Frontal cortex (tissue), 4 donors: ENCODE measurements around the gene TMEM121. TPM values are rescaled to one million over a fixed set of nuclear protein-coding genes. Genes with fewer than 3 reads are reported as not detected.

Experiments
- DNase-seq, 2 donors: peaks; one replicate each; pipeline ENCODE4 v3.0.0; 2012; ENCODE audit warnings: low spot score in 2 of 2
- FAIRE-seq: peaks from 2 replicates; lab custom pipeline; 2012; peaks lifted over from hg19 to GRCh38; lab: Jason Lieb, UNC
- total RNA-seq: library from RNA; depleted of rRNA; stranded (reverse); fragments of >200 nt; gene quantifications from one replicate; pipeline ENCODE4 v1.2.3, GENCODE V29; 2014
- donor health status: control.
- donor health status: control.
- donor health status: control.

The TMEM121 gene
- total RNA-seq, 1 donor from 2014 or later = 24.5 TPM

GRCh38 chr14:105486163-105486973, 40.0 kb upstream of the TMEM121 start, which contains the start of gene CRIP1:
TSS of gene CRIP1 (plus strand) at chr14:105486886. CDS start at chr14:105487260, 374 bp downstream.
- no peak for FAIRE-seq

GRCh38 chr14:105486974-105487448, 39.4 kb upstream of the TMEM121 start:
- no peak for FAIRE-seq
- no peak for DNase-seq

More at GRCh38 chr14:105486163-105486973, 40.0 kb upstream of the TMEM121 start, which contains the start of gene CRIP1:
- no peak for DNase-seq

- DNase-seq = no peak
These were observed 38.9 kb upstream of the TMEM121 start for GRCh38 chr14:105487449-105487985.

GRCh38 chr14:105487986-105488777, 38.2 kb upstream of the TMEM121 start:
- DNase-seq (no peak), FAIRE-seq (no peak)

More at GRCh38 chr14:105487449-105487985, 38.9 kb upstream of the TMEM121 start:
- no peak for FAIRE-seq

GRCh38 chr14:105488781-105489541, 37.4 kb upstream of the TMEM121 start:
- FAIRE-seq (no peak), DNase-seq (no peak)

GRCh38 chr14:105489542-105490266, 36.7 kb upstream of the TMEM121 start:
- FAIRE-seq (no peak), DNase-seq (peak; percentile 79 to 80)

GRCh38 chr14:105490267-105490571, 36.2 kb upstream of the TMEM121 start:
- FAIRE-seq (no peak), DNase-seq (no peak)

GRCh38 chr14:105490572-105491365, 35.6 kb upstream of the TMEM121 start, which contains the start of gene TEDC1:
TSS of gene TEDC1 (plus strand) at chr14:105491246. CDS start at chr14:105491376, 130 bp downstream.
- DNase-seq (peak; percentile 98), FAIRE-seq (peak; percentile 97)

DNA sequence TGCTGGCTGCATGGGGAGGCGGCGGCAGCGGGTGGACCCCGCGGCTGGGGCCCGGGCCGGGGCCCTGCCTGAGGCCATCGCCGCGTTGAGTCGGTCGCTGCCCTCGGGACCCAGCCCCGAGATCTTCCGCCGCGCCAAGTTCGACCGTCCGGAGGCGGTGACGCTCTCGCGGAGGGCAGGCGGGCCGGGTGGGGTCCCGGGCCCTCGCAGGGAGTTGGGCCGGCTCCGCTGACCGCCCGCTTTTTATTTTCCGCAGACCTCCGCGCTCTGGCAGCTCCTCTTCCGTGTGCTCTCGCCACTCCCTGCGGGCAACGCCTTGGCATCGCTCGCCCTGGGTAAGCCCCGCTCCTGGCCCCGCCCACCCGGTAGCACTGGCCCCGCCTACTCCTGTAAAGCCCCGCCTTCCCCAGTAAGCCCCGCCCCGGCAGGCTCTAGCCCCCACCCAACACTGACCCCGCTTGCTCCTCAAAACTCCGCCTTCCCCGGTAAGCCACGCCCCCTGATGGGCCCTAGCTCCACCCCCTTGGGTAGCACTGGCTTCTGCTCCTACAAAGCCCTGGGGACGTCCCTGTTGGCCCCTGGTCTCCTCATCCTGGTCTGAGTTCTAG, 34.9 kb upstream of the TMEM121 start:
- DNase-seq (peak in 1 of 2 donors; percentile 69), FAIRE-seq (no peak)

- FAIRE-seq (no peak), DNase-seq (no peak)
These were observed 34.1 kb upstream of the TMEM121 start for GRCh38 chr14:105492031-105492970.

GRCh38 chr14:105492971-105493871, 33.2 kb upstream of the TMEM121 start:
- FAIRE-seq = no peak

GRCh38 chr14:105493921-105494605, 32.3 kb upstream of the TMEM121 start:
- no peak for FAIRE-seq
- no peak for DNase-seq

More at GRCh38 chr14:105492971-105493871, 33.2 kb upstream of the TMEM121 start:
- DNase-seq = no peak

GRCh38 chr14:105494606-105494929, 31.8 kb upstream of the TMEM121 start:
- DNase-seq (no peak), FAIRE-seq (no peak)

GRCh38 chr14:105495101-105495989, 31.0 kb upstream of the TMEM121 start:
- DNase-seq (no peak), FAIRE-seq (no peak)
